ENCODE measurements around the gene GLRA1. TPM values are rescaled to one million over a fixed set of nuclear protein-coding genes. Genes with fewer than 3 reads are reported as not detected.

Gene GLRA1
- total RNA-seq, 1 experiment from 2014 or later: not detected

GRCh38 chr5:151815051-151815450 is 109.6 kb downstream of the GLRA1 start:
- peaks cover 4% of the 10 kb centered on the region; the same call in 1 of the 2 replicates for H3K4me1 ChIP-seq
- Mint-ChIP-seq H3K4me3 (ENCODE audit: unreplicated experiment) (no peak overlapping the region), H3K9me3 (ENCODE audit: unreplicated experiment) (peaks cover 10% of the 10 kb centered on the region), H3K4me1 (ENCODE audit: low read depth, unreplicated experiment) (no peaks in the 10 kb centered on the region), H3K27me3 (ENCODE audit: insufficient read depth, unreplicated experiment) (no peaks in the 10 kb centered on the region), H3K36me3 (ENCODE audit: insufficient read depth, unreplicated experiment) (peaks cover 71% of the 10 kb centered on the region), H3K27ac (ENCODE audit: unreplicated experiment) (no peak overlapping the region)
- no peak for DNase-seq
- H3K9me3 ChIP-seq: no peaks in the 10 kb centered on the region
- H3K36me3 ChIP-seq (ENCODE audit: control insufficient read depth, insufficient read depth, low read length): peaks cover 7% of the 10 kb centered on the region
- CTCF ChIA-PET: interaction anchor here (1.5 kb wide), 1 partner anchor 328 kb away, joined by 3 read pairs; no protein-coding TSS in a partner anchor
- no TSS peak for BruUV-seq (replicated peaks)
- H3K4me3 ChIP-seq (ENCODE audit: low read depth, low read length): no peak overlapping the region
- intact Hi-C loops (cut with micrococcal nuclease; ENCODE audit: unreplicated experiment): no loop called here
- POLR2A ChIA-PET: no interaction called here
- no peaks in the 10 kb centered on the region for H3K27me3 ChIP-seq (replicated peaks; ENCODE audit: control insufficient read depth, insufficient read depth, low read length)
- no peak for TF ChIP-seq CTCF (IDR thresholded peaks at IDR 0.05; ENCODE audit: insufficient read depth in 1 of 2, low read depth in 1 of 2, low read length in 1 of 2, severe bottlenecking in 1 of 2, unreplicated experiment in 1 of 2)

- Histone ChIP-seq H3K4me1 (peaks cover 4% of the 10 kb centered on the region; the same call in 1 of the 2 replicates), H3K4me3 (ENCODE audit: low read depth, low read length) (no peak overlapping the region), H3K9me3 (no peaks in the 10 kb centered on the region), H3K27me3 (replicated peaks; ENCODE audit: control insufficient read depth, insufficient read depth, low read length) (no peaks in the 10 kb centered on the region), H3K36me3 (ENCODE audit: control insufficient read depth, insufficient read depth, low read length) (peaks cover 8% of the 10 kb centered on the region)
- H3K27me3 Mint-ChIP-seq (ENCODE audit: insufficient read depth, unreplicated experiment): no peaks in the 10 kb centered on the region
- peaks cover 10% of the 10 kb centered on the region for H3K9me3 Mint-ChIP-seq (ENCODE audit: unreplicated experiment)
- no peak for DNase-seq
- H3K4me1 Mint-ChIP-seq (ENCODE audit: low read depth, unreplicated experiment): no peaks in the 10 kb centered on the region
- no peak for TF ChIP-seq CTCF (IDR thresholded peaks at IDR 0.05; ENCODE audit: insufficient read depth in 1 of 2, low read depth in 1 of 2, low read length in 1 of 2, severe bottlenecking in 1 of 2, unreplicated experiment in 1 of 2)
- H3K27ac Mint-ChIP-seq (ENCODE audit: unreplicated experiment): no peak overlapping the region
- BruUV-seq (replicated peaks): no TSS peak
- no peak overlapping the region for H3K4me3 Mint-ChIP-seq (ENCODE audit: unreplicated experiment)
- intact Hi-C loops (cut with micrococcal nuclease; ENCODE audit: unreplicated experiment): no loop called here
- ChIA-PET CTCF (no interaction called here), POLR2A (no interaction called here)
- peaks cover 93% of the 10 kb centered on the region for H3K36me3 Mint-ChIP-seq (ENCODE audit: insufficient read depth, unreplicated experiment)
Measured at GRCh38 chr5:151812757-151813309, 111.8 kb downstream of the GLRA1 start.

GRCh38 chr5:151811593-151812321 is 112.9 kb downstream of the GLRA1 start:
- Mint-ChIP-seq H3K27me3 (ENCODE audit: insufficient read depth, unreplicated experiment) (no peaks in the 10 kb centered on the region), H3K4me1 (ENCODE audit: low read depth, unreplicated experiment) (no peaks in the 10 kb centered on the region), H3K36me3 (ENCODE audit: insufficient read depth, unreplicated experiment) (peaks cover 98% of the 10 kb centered on the region), H3K4me3 (ENCODE audit: unreplicated experiment) (no peak overlapping the region), H3K27ac (ENCODE audit: unreplicated experiment) (no peak overlapping the region), H3K9me3 (ENCODE audit: unreplicated experiment) (peaks cover 10% of the 10 kb centered on the region)
- ChIA-PET CTCF (interaction anchor here (1.1 kb wide), 1 partner anchor 14 kb away, joined by 3 read pairs; no protein-coding TSS in a partner anchor), POLR2A (no interaction called here)
- Histone ChIP-seq H3K4me3 (ENCODE audit: low read depth, low read length) (no peak overlapping the region), H3K27me3 (replicated peaks; ENCODE audit: control insufficient read depth, insufficient read depth, low read length) (no peaks in the 10 kb centered on the region), H3K4me1 (peaks cover 4% of the 10 kb centered on the region; the same call in 1 of the 2 replicates), H3K36me3 (ENCODE audit: control insufficient read depth, insufficient read depth, low read length) (peaks cover 8% of the 10 kb centered on the region), H3K9me3 (no peaks in the 10 kb centered on the region)
- intact Hi-C loops (cut with micrococcal nuclease; ENCODE audit: unreplicated experiment): no loop called here
- no peak for DNase-seq
- TF ChIP-seq CTCF (IDR thresholded peaks at IDR 0.05; ENCODE audit: insufficient read depth in 1 of 2, low read depth in 1 of 2, low read length in 1 of 2, severe bottlenecking in 1 of 2, unreplicated experiment in 1 of 2): no peak
- no TSS peak for BruUV-seq (replicated peaks)
